ENCODE data around the gene CLMN.

DNA sequence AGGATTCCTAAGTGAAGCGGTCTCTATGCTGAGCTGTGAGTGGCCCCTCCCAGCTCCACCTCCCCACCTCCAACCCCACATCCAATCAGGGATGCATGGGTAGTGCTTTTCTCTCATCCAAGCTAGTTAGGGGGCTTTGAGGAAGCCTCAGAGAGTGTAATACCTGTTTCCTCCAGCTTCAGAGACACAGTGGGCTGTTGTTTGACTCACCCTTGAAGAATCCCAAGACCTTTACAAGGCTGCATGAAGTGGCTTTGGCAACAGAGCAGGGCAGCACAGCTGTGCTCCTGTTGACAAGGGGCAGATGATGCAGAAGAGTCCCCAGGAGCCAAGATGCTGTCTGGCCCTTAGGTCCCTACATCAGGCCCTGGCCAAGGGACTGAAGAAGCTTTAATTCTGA, 27.1 kb upstream of the CLMN start:
- TF ChIP-seq, protein P1, sequence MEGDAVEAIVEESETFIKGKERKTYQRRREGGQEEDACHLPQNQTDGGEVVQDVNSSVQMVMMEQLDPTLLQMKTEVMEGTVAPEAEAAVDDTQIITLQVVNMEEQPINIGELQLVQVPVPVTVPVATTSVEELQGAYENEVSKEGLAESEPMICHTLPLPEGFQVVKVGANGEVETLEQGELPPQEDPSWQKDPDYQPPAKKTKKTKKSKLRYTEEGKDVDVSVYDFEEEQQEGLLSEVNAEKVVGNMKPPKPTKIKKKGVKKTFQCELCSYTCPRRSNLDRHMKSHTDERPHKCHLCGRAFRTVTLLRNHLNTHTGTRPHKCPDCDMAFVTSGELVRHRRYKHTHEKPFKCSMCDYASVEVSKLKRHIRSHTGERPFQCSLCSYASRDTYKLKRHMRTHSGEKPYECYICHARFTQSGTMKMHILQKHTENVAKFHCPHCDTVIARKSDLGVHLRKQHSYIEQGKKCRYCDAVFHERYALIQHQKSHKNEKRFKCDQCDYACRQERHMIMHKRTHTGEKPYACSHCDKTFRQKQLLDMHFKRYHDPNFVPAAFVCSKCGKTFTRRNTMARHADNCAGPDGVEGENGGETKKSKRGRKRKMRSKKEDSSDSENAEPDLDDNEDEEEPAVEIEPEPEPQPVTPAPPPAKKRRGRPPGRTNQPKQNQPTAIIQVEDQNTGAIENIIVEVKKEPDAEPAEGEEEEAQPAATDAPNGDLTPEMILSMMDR (IDR thresholded peaks at IDR 0.05), result no peak
- TF ChIP-seq EZH2 (IDR thresholded peaks at IDR 0.05; ENCODE audit: borderline replicate concordance, insufficient read depth, low read depth, low read length, poor library complexity, severe bottlenecking), result no peak
